ENCODE results near the gene AP1M2. TPM values are rescaled to one million over a fixed set of nuclear protein-coding genes. Genes with fewer than 3 reads are reported as not detected.

The AP1M2 gene
- total RNA-seq, 1 donor from 2014 or later = 4.5 TPM

GRCh38 chr19:10634963-10635362 lies 47.9 kb upstream of the AP1M2 start:
- no peak overlapping the region for H3K27ac Mint-ChIP-seq (ENCODE audit: unreplicated experiment)
- no peaks in the 10 kb centered on the region for H3K79me2 ChIP-seq (ENCODE audit: insufficient read depth, low read length)
- no peaks in the 10 kb centered on the region for H3K27me3 ChIP-seq (ENCODE audit: insufficient read depth, low read length)
- no peak for DNase-seq (ENCODE audit: low read depth)
- peaks cover 2% of the 10 kb centered on the region for H3K9me3 Mint-ChIP-seq (ENCODE audit: unreplicated experiment)
- H3K27me3 Mint-ChIP-seq (ENCODE audit: low read depth, unreplicated experiment) = no peaks in the 10 kb centered on the region
- H3K4me1 ChIP-seq (ENCODE audit: insufficient read depth, low read length) = peaks cover 4% of the 10 kb centered on the region
- H3K9me3 ChIP-seq (ENCODE audit: insufficient read depth, low read depth, low read length) = no peaks in the 10 kb centered on the region
- H2AFZ ChIP-seq (ENCODE audit: low read depth, low read length) = no peak overlapping the region
- no peak overlapping the region for H3K4me2 ChIP-seq (ENCODE audit: low read length)
- peaks cover 38% of the 10 kb centered on the region for H3K36me3 Mint-ChIP-seq (ENCODE audit: low read depth, unreplicated experiment)
- no peak overlapping the region for H3K9ac ChIP-seq (ENCODE audit: low read length)
- no peak overlapping the region for H3K4me3 Mint-ChIP-seq (ENCODE audit: unreplicated experiment)
- peaks cover 21% of the 10 kb centered on the region for H3K36me3 ChIP-seq (ENCODE audit: insufficient read depth, low read length)
- no peaks in the 10 kb centered on the region for H3K4me1 Mint-ChIP-seq (ENCODE audit: low read depth, unreplicated experiment)
- FAIRE-seq = no peak
- H4K20me1 ChIP-seq (ENCODE audit: insufficient read depth, low read length) = peaks cover 8% of the 10 kb centered on the region
- no peak overlapping the region for H3K27ac ChIP-seq (ENCODE audit: low read depth, low read length)
- TF ChIP-seq EZH2 (IDR thresholded peaks at IDR 0.05; ENCODE audit: insufficient read depth, low read length) = no peak
- no peak for TF ChIP-seq CTCF (IDR thresholded peaks at IDR 0.05; ENCODE audit: insufficient read depth, low read depth, low read length)
- no peak overlapping the region for H3K4me3 ChIP-seq (ENCODE audit: insufficient read depth, low read depth, low read length)

GRCh38 chr19:10634430-10634829 lies 47.3 kb upstream of the AP1M2 start:
- Mint-ChIP-seq H3K36me3 (ENCODE audit: low read depth, unreplicated experiment) (peaks cover 38% of the 10 kb centered on the region), H3K4me1 (ENCODE audit: low read depth, unreplicated experiment) (no peaks in the 10 kb centered on the region), H3K4me3 (ENCODE audit: unreplicated experiment) (no peak overlapping the region), H3K27me3 (ENCODE audit: low read depth, unreplicated experiment) (no peaks in the 10 kb centered on the region), H3K27ac (ENCODE audit: unreplicated experiment) (no peak overlapping the region), H3K9me3 (ENCODE audit: unreplicated experiment) (peaks cover 2% of the 10 kb centered on the region)
- H3K79me2 ChIP-seq (ENCODE audit: insufficient read depth, low read length) = no peaks in the 10 kb centered on the region
- DNase-seq (ENCODE audit: low read depth) = no peak
- H3K27me3 ChIP-seq (ENCODE audit: insufficient read depth, low read length) = no peaks in the 10 kb centered on the region
- H3K9me3 ChIP-seq (ENCODE audit: insufficient read depth, low read depth, low read length) = no peaks in the 10 kb centered on the region
- peaks cover 4% of the 10 kb centered on the region for H3K4me1 ChIP-seq (ENCODE audit: insufficient read depth, low read length)
- TF ChIP-seq EZH2 (IDR thresholded peaks at IDR 0.05; ENCODE audit: insufficient read depth, low read length) (no peak), CTCF (IDR thresholded peaks at IDR 0.05; ENCODE audit: insufficient read depth, low read depth, low read length) (no peak)
- no peak overlapping the region for H3K4me3 ChIP-seq (ENCODE audit: insufficient read depth, low read depth, low read length)
- peaks cover 8% of the 10 kb centered on the region for H4K20me1 ChIP-seq (ENCODE audit: insufficient read depth, low read length)
- FAIRE-seq = no peak
- no peak overlapping the region for H3K9ac ChIP-seq (ENCODE audit: low read length)
- H3K36me3 ChIP-seq (ENCODE audit: insufficient read depth, low read length) = peaks cover 21% of the 10 kb centered on the region
- no peak overlapping the region for H3K27ac ChIP-seq (ENCODE audit: low read depth, low read length)
- H3K4me2 ChIP-seq (ENCODE audit: low read length) = no peak overlapping the region
- no peak overlapping the region for H2AFZ ChIP-seq (ENCODE audit: low read depth, low read length)

- Histone ChIP-seq H4K20me1 (ENCODE audit: insufficient read depth, low read length) (peaks cover 8% of the 10 kb centered on the region), H3K36me3 (ENCODE audit: insufficient read depth, low read length) (peaks cover 10% of the 10 kb centered on the region), H3K4me1 (ENCODE audit: insufficient read depth, low read length) (peaks cover 4% of the 10 kb centered on the region), H3K27me3 (ENCODE audit: insufficient read depth, low read length) (no peaks in the 10 kb centered on the region), H3K9me3 (ENCODE audit: insufficient read depth, low read depth, low read length) (no peaks in the 10 kb centered on the region), H3K4me3 (ENCODE audit: insufficient read depth, low read depth, low read length) (no peak overlapping the region), H2AFZ (ENCODE audit: low read depth, low read length) (no peak overlapping the region), H3K27ac (ENCODE audit: low read depth, low read length) (no peak overlapping the region), H3K4me2 (ENCODE audit: low read length) (no peak overlapping the region), H3K9ac (ENCODE audit: low read length) (no peak overlapping the region), H3K79me2 (ENCODE audit: insufficient read depth, low read length) (no peaks in the 10 kb centered on the region)
- H3K4me3 Mint-ChIP-seq (ENCODE audit: unreplicated experiment) = no peak overlapping the region
- FAIRE-seq (no peak), DNase-seq (ENCODE audit: low read depth) (no peak)
- peaks cover 34% of the 10 kb centered on the region for H3K36me3 Mint-ChIP-seq (ENCODE audit: low read depth, unreplicated experiment)
- TF ChIP-seq CTCF (IDR thresholded peaks at IDR 0.05; ENCODE audit: insufficient read depth, low read depth, low read length) = no peak
- TF ChIP-seq EZH2 (IDR thresholded peaks at IDR 0.05; ENCODE audit: insufficient read depth, low read length) = no peak
- H3K27ac Mint-ChIP-seq (ENCODE audit: unreplicated experiment) = no peak overlapping the region
- no peaks in the 10 kb centered on the region for H3K4me1 Mint-ChIP-seq (ENCODE audit: low read depth, unreplicated experiment)
- no peaks in the 10 kb centered on the region for H3K27me3 Mint-ChIP-seq (ENCODE audit: low read depth, unreplicated experiment)
- H3K9me3 Mint-ChIP-seq (ENCODE audit: unreplicated experiment) = peaks cover 2% of the 10 kb centered on the region
Observed at GRCh38 chr19:10631874-10632273, 44.8 kb upstream of the AP1M2 start.
